Dendritic cell treated with granulocyte-macrophage colony-stimulating factor and Interleukin-4, amounts not matched to agents 40 ng/mL and 50 ng/mL, for 4 days (primary cell): ENCODE measurements around the gene PLEKHF1.

Experiments
- H3K27ac Mint-ChIP-seq: one replicate; pipeline ENCODE4 v1.8.0; 2022; ENCODE audit warnings: mild to moderate bottlenecking, mixed read lengths
- H3K27me3 Mint-ChIP-seq: one replicate; pipeline ENCODE4 v1.8.0; 2022; ENCODE audit warnings: mild to moderate bottlenecking, mixed read lengths
- H3K36me3 Mint-ChIP-seq: one replicate; pipeline ENCODE4 v1.8.0; 2022; ENCODE audit warnings: low read depth, mixed read lengths
- H3K4me1 Mint-ChIP-seq: one replicate; pipeline ENCODE4 v1.8.0; 2022; ENCODE audit warnings: low read depth, mixed read lengths
- H3K4me3 Mint-ChIP-seq: one replicate; pipeline ENCODE4 v1.8.0; 2022; ENCODE audit warnings: mild to moderate bottlenecking, moderate library complexity, mixed read lengths
- H3K9me3 Mint-ChIP-seq: one replicate; pipeline ENCODE4 v1.8.0; 2022; ENCODE audit warnings: mixed read lengths
- intact Hi-C: fragments of 100-400 bp; cut with micrococcal nuclease; formaldehyde crosslinking; loops from one replicate; pipeline ENCODE4 v1.15.0; 2022

Gene PLEKHF1

DNA sequence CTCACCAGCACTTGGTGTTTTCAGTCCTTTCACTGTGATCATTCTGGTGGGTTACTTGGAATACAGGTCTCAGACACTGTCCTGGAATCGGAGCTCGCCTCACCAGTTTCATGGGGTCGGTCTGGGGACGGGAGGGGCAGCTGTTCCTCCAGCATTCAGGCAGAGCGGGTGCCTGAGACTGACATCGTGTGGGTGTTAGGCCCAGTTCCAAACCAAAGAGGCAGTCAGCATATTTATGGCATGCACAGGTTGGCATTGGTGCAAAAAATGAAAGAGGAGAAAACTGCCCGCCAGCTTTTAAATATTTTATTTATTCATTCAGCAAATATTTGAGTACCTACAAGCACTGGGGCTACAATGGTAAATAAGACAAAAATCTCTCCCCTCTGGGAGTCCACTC lies 20.1 kb downstream of the PLEKHF1 start:
- no peaks in the 10 kb centered on the region for H3K36me3 Mint-ChIP-seq
- H3K4me3 Mint-ChIP-seq = no peak overlapping the region
- intact Hi-C loops = no loop called here
- H3K27me3 Mint-ChIP-seq = peaks cover 7% of the 10 kb centered on the region
- H3K4me1 Mint-ChIP-seq = peaks cover 16% of the 10 kb centered on the region
- no peaks in the 10 kb centered on the region for H3K9me3 Mint-ChIP-seq
- no peak overlapping the region for H3K27ac Mint-ChIP-seq

DNA sequence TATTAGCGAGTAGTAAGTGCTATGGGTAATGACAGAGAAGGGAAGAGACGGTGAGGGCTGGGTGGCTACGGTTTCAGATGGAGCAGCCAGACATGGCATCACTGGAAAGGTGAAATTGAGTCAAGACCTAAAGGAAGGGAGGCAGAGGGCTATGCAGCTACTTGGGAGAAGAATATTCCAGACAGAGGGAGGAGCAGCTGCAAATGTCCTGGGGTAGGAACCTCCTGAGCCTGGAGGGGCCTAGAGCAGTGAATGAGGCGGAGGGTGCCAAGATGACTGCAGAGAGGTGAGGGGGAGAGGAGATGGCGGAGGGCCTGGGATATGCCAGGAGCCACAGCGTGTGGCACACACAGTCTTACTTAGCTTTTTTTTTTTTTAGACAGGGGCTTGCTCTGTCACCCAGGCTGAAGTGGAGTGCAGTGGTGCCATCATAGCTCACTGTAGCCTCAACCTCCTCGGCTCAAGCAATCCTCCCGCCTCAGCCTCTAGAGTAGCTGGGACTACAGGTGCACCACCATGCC lies 21.1 kb downstream of the PLEKHF1 start:
- Mint-ChIP-seq H3K4me3 (no peak overlapping the region), H3K4me1 (peaks cover 6% of the 10 kb centered on the region), H3K9me3 (no peaks in the 10 kb centered on the region), H3K27me3 (peaks cover 7% of the 10 kb centered on the region), H3K36me3 (no peaks in the 10 kb centered on the region), H3K27ac (no peak overlapping the region)
- intact Hi-C loops = no loop called here

DNA sequence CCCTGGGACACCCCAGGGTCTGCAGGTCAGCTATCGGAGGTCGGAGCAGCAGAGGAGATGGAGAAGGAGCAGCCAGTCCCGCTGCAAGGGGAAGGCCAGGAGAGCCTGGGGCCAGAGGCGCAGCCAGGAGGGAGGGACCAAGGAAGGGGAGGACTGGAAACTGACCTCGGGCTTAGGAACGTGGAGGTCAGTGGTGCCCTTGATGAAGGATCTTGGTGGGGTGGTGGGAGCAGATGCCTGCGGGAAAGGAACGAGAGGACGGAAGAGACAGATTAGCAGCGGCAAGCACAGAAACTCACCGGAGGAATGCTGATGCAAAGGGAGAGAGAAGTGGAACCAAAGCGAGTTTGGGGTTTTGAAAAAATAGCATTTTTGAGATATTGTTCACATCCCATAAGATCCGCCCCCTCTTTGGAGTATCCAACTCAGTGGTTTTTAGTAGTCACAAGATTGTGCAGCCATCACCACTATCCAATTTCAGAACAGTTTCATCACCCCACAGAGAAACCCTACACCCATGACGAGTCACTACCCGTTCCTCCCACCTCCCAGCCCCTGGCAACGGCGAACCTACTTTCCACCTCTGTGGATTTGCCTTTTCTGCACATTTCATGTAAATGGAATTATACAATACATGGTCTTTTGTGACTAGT lies 22.1 kb downstream of the PLEKHF1 start:
- Mint-ChIP-seq H3K36me3 (no peaks in the 10 kb centered on the region), H3K4me3 (no peak overlapping the region), H3K4me1 (peaks cover 6% of the 10 kb centered on the region), H3K9me3 (no peaks in the 10 kb centered on the region), H3K27me3 (peaks cover 7% of the 10 kb centered on the region), H3K27ac (no peak overlapping the region)
- intact Hi-C loops = no loop called here

DNA sequence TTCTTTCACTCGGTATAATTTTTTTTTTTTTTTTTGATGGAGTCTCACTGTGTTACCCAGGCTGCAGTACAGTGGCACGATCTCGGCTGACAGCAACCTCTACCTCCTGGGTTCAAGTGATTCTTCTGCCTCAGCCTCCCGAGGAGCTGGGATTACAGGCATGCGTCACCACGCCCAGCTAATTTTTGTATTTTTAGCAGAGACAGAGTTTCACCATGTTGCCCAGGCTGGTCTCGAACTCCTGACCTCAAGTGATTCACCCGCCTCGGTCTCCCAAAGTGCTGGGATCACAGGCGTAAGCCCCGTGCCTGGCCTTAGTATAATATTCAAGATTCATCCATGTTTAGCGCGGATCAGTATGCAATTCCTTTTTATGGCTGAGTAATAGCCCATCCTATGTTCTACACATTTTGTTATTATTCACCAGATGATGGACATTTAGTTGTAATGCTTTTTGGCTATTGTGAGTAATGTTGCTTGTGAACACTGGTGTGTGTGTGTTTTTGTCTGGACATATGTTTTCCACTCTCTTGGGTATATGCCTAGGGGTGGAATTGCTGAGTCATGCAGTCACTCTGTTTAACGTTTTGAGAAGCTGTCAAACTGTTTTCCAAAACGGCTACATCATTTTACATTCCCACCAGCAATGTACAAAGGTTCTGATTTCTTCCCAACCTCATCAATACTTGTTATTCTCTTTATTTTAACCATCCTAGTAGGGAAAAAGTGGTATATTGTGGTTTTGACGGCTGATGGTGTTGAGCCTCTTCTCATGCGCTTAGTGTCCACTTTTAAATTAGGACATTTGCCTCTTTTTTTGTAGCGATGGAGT lies 22.9 kb downstream of the PLEKHF1 start:
- no peaks in the 10 kb centered on the region for H3K36me3 Mint-ChIP-seq
- H3K27me3 Mint-ChIP-seq = peaks cover 7% of the 10 kb centered on the region
- no peak overlapping the region for H3K4me3 Mint-ChIP-seq
- H3K4me1 Mint-ChIP-seq = peaks cover 6% of the 10 kb centered on the region
- H3K27ac Mint-ChIP-seq = no peak overlapping the region
- intact Hi-C loops = no loop called here
- no peaks in the 10 kb centered on the region for H3K9me3 Mint-ChIP-seq

DNA sequence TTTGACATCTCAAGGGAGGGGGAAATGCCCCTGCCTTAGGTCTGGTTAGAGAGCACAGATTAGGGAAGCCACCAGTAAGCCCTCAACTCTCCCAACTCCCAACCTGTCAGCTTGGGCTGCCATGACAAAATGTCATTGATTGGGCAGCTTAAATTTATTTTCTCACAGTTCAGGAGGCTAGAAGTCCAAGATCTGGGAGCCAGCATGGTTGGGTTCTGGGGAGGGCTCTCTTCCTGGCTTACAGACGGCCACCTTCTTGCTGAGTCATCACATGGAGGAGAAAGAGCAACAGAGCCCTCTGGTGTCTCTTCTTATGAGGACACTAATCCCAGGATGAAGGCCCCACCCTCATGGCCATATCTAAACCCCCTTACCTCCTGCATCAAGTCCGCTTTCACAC lies 25.6 kb downstream of the PLEKHF1 start:
- Mint-ChIP-seq H3K4me3 (no peak overlapping the region), H3K4me1 (peaks cover 15% of the 10 kb centered on the region), H3K27me3 (peaks cover 7% of the 10 kb centered on the region), H3K36me3 (no peaks in the 10 kb centered on the region), H3K9me3 (no peaks in the 10 kb centered on the region), H3K27ac (no peak overlapping the region)
- intact Hi-C loops = loop anchor here (1.0 kb wide), 1 partner anchor 81 kb away; no protein-coding TSS in a partner anchor

DNA sequence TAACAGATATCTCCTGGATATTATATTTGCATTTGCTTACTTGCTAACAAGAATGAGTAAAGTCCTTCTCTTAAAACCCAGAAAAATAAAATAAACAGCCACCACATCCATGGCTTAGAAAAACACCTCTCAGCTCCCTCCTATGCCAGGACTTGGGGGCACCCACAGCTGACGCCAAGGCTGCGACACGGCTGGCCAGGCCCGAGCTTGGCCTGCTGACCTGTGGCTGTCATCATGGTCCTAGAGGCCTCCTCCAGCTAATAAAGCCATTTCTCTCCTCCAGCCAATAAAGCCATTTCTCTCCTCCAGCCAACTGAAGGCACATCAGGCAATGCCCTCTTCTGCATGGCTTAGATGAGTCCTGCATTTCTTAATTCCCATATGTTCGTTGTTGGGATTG lies 28.9 kb downstream of the PLEKHF1 start:
- no peaks in the 10 kb centered on the region for H3K36me3 Mint-ChIP-seq
- H3K27ac Mint-ChIP-seq = no peak overlapping the region
- peaks cover 3% of the 10 kb centered on the region for H3K27me3 Mint-ChIP-seq
- intact Hi-C loops = loop anchor here (1.0 kb wide), 1 partner anchor 22 kb away; no protein-coding TSS in a partner anchor
- peaks cover 8% of the 10 kb centered on the region for H3K4me1 Mint-ChIP-seq
- H3K4me3 Mint-ChIP-seq = no peak overlapping the region
- H3K9me3 Mint-ChIP-seq = no peaks in the 10 kb centered on the region

DNA sequence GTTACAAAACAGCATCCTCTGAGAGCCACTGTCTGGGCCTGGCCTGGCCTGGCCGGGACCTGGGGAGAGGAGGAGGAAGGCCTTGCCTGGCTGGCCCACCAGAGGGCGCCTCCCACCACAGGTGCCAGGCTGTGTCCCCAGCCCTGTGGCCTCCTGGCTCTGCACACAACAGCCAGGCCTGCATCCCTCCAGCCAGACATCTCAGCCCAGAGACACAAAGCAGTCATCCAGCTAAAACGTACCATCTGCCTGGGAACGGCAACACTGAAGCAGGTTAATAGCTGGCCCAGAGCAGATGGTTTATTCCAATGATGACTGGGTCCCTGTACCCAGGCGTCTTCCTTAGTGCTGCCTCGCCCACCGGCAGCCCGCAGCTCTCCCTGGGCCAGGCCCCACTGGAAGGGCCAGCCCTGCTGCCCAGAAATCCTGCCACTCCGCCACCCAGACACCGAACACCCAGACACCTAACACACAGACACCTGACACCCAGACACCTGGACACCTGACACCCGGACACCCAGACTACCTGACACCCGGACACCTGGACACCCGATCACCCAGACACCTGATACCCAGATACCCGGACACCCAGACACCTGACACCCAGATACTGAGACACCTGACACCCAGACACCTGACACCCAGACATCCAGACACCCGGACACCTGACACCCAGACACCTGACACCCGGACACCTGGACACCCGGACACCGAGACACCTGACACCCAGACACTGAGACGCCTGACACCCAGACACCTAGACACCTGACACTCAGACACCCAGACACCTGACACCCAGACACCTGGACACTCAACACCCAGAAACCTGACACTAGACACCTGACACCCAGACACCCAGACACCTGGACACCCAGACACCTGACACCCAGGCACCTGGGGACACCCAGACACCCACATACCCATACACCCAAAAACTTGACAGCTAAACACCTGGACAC lies 29.7 kb downstream of the PLEKHF1 start:
- intact Hi-C loops = loop anchor here (1.0 kb wide), 1 partner anchor 21 kb away; no protein-coding TSS in a partner anchor
- H3K4me3 Mint-ChIP-seq = no peak overlapping the region
- no peaks in the 10 kb centered on the region for H3K36me3 Mint-ChIP-seq
- H3K27ac Mint-ChIP-seq = no peak overlapping the region
- no peaks in the 10 kb centered on the region for H3K27me3 Mint-ChIP-seq
- H3K4me1 Mint-ChIP-seq = peaks cover 8% of the 10 kb centered on the region
- H3K9me3 Mint-ChIP-seq = no peaks in the 10 kb centered on the region

DNA sequence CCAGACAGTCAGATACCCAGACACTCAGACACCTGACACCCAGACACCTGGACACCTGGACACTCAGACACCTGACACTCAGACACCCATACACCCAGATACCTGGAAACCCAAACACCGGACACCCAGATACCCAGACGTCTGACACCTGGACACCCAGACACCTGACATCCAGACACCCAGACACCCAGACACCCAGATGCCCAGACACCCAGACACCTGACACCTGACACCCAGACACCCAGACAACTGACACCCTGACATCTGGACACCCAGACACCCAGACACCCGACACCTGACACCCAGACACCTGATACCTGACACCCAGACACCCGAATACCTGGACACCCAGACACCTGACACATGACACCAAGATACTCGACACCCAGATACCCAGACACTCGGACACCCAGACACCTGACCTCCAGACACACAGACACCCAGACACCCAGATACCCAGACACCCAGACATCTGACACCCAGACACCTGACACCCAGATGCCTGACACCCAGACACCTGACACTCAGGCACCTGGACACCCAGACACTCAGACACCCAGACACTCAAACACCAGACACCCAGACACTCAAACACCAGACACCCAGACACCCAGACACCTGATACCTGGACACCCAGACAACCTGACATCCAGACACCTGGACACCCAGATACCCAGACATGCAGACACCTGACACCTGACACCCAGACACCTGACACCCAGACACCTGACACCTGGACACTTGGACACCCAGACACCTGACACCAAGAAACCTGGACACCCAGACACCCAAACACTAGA lies 30.7 kb downstream of the PLEKHF1 start:
- no peaks in the 10 kb centered on the region for H3K27me3 Mint-ChIP-seq
- H3K4me3 Mint-ChIP-seq = no peak overlapping the region
- intact Hi-C loops = no loop called here
- H3K27ac Mint-ChIP-seq = no peak overlapping the region
- no peaks in the 10 kb centered on the region for H3K36me3 Mint-ChIP-seq
- H3K9me3 Mint-ChIP-seq = no peaks in the 10 kb centered on the region
- peaks cover 8% of the 10 kb centered on the region for H3K4me1 Mint-ChIP-seq

DNA sequence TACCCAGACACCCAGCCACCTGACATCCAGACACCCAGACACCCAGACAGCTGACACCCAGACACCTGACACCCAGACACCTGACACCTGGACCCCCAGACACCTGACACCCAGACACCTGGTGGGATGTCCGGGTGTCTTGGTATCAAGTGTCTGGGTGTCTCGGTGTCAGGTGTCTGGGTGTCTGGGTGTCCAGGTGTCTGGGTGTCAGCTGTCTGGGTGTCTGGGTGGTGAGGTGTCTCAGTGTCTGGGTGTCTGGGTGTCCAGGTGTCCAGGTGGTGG lies 31.2 kb downstream of the PLEKHF1 start:
- Mint-ChIP-seq H3K27me3 (no peaks in the 10 kb centered on the region), H3K4me3 (no peak overlapping the region), H3K4me1 (peaks cover 8% of the 10 kb centered on the region), H3K36me3 (peaks cover under 1% of the 10 kb centered on the region), H3K9me3 (no peaks in the 10 kb centered on the region), H3K27ac (no peak overlapping the region)
- intact Hi-C loops = no loop called here

DNA sequence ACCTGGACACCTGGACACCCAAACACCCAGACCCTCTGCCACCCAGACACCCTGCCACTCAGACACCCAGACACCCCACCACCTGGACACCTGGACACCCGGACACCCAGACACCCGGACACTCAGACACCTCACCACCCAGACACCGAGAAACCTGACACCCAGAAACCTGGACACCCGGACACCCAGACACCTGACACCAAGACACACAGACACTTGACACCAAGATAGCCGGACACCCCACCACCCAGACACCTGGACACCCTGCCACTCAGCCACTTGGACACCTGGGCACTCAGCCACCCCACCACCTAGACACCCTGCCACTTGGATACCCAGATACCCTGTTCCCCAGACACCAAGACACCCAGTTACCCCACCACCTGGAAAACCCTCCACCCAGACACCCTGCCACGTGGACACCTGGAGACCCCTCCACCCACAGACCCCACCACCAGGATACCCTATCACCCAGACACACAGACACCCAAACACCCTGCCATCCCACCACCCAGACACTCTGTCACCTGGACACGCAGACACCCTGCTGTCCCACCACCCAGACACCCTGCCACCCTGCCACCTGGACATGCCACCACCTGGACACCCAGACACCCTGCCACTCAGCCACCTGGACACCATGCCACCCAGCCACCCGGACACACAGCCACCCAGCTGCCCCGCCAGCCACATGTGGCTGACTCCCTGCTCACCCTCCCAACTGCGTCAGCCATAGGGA lies 32.4 kb downstream of the PLEKHF1 start:
- no peaks in the 10 kb centered on the region for H3K27me3 Mint-ChIP-seq
- peaks cover 8% of the 10 kb centered on the region for H3K4me1 Mint-ChIP-seq
- H3K9me3 Mint-ChIP-seq = no peaks in the 10 kb centered on the region
- no peak overlapping the region for H3K27ac Mint-ChIP-seq
- H3K4me3 Mint-ChIP-seq = no peak overlapping the region
- H3K36me3 Mint-ChIP-seq = peaks cover 12% of the 10 kb centered on the region
- intact Hi-C loops = no loop called here

DNA sequence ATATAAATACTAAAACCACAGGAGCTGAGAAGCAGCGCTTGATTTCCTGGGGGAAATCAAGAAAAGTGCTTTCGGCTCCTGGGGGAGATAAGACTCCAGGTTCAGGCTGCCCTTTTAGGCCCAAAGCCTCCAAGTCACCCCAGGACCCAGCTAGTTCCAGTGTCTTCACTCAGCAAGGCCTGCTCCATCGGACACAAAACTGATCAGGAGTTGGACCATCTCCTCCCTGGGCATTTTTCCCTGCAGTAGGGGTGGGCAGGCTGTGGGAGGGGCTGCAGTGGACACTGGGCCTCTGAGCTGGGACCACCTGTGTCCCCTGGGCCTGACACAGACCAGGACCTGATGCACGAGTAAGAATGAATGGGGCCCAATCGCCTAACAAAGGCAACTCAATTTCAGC lies 34.6 kb downstream of the PLEKHF1 start:
- H3K27me3 Mint-ChIP-seq = no peaks in the 10 kb centered on the region
- no peak overlapping the region for H3K4me3 Mint-ChIP-seq
- H3K9me3 Mint-ChIP-seq = no peaks in the 10 kb centered on the region
- peaks cover 2% of the 10 kb centered on the region for H3K4me1 Mint-ChIP-seq
- H3K36me3 Mint-ChIP-seq = peaks cover 31% of the 10 kb centered on the region
- no peak overlapping the region for H3K27ac Mint-ChIP-seq
- intact Hi-C loops = no loop called here

DNA sequence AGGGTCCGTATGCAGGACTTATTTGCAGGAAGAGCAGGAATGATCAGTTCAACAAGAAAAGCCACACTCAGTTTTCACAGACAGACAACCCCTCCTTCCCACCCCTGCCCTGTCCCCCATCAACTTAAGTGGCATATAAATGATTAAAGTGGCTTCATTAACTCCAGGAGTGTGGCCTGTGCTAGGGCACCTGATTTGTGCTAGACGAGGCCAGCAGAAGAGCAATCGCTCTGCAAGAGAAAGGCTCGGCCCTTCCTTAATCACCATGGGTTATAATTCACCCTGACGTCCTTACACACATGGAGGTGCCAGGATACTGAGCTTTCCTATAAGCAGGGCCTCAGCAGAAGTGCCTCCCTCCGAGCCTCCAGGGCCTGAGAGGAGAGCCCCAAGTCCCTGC lies 35.2 kb downstream of the PLEKHF1 start:
- intact Hi-C loops = no loop called here
- Mint-ChIP-seq H3K36me3 (peaks cover 37% of the 10 kb centered on the region), H3K27ac (no peak overlapping the region), H3K27me3 (no peaks in the 10 kb centered on the region), H3K4me3 (no peak overlapping the region), H3K4me1 (no peaks in the 10 kb centered on the region), H3K9me3 (no peaks in the 10 kb centered on the region)
